ENCODE results near the gene SCMH1.

The SCMH1 gene

DNA sequence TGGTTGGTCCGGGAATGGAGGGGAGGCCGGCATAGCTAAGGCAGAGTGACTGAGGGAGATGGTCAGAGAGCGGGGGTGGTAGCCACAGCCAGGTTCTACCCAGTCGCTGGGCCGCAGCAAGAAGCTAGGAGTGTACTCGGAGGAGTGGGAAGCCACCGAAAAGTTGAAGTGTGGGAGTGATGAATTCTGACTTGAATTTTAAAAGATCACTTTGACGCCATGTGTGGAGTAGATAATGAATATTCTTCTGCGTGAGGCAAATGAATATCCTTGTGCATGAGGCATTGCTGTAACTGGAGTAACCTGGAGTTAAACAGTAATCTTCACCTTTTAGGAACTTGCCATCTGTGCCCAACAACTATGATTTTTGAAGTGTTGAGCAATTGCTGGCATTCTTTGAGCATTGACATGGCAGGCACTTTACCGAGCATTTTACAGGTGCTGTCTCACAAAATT is 255.8 kb downstream of the SCMH1 start (continued):
- TF ChIP-seq ZSCAN4 (tag by site-specific recombination; IDR thresholded peaks at IDR 0.05) (no peak), ZFHX2 (tag by site-specific recombination; conservative IDR thresholded peaks at IDR 0.05) (0 out of 2 replicates have a peak, but pooled peaks have one; percentile 19), ZNF585B (tag by site-specific recombination; IDR thresholded peaks at IDR 0.05) (no peak), ZNF274 (IDR thresholded peaks at IDR 0.05; ENCODE audit: low read length) (no peak), ZNF274 (tag by site-specific recombination; IDR thresholded peaks at IDR 0.05; ENCODE audit: borderline replicate concordance) (no peak), EGR2 (tag by site-specific recombination; IDR thresholded peaks at IDR 0.05; ENCODE audit: low read depth) (0 out of 2 replicates have a peak, but pooled peaks have one; percentile 37), KLF10 (tag by site-specific recombination; IDR thresholded peaks at IDR 0.05) (no peak), ZSCAN16 (tag by site-specific recombination; IDR thresholded peaks at IDR 0.05) (no peak)
- TF ChIP-seq, protein P1, sequence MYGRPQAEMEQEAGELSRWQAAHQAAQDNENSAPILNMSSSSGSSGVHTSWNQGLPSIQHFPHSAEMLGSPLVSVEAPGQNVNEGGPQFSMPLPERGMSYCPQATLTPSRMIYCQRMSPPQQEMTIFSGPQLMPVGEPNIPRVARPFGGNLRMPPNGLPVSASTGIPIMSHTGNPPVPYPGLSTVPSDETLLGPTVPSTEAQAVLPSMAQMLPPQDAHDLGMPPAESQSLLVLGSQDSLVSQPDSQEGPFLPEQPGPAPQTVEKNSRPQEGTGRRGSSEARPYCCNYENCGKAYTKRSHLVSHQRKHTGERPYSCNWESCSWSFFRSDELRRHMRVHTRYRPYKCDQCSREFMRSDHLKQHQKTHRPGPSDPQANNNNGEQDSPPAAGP (tag by site-specific recombination; IDR thresholded peaks at IDR 0.05), result no peak

- H3K36me3 ChIP-seq (ENCODE audit: control insufficient read depth in 2 of 2, insufficient read depth in 1 of 2, low read length in 2 of 2), result peaks cover 26 to 94% of the 10 kb centered on the region in 2 experiments
- TF ChIP-seq PRDM2 (tag by site-specific recombination; IDR thresholded peaks at IDR 0.05; ENCODE audit: borderline replicate concordance) (no peak), ZNF664 (tag by site-specific recombination; IDR thresholded peaks at IDR 0.05) (no peak), GLI4 (tag by site-specific recombination; IDR thresholded peaks at IDR 0.05) (no peak), ZNF610 (tag by site-specific recombination; IDR thresholded peaks at IDR 0.05; ENCODE audit: borderline replicate concordance) (no peak), ZNF777 (tag by site-specific recombination; IDR thresholded peaks at IDR 0.05; ENCODE audit: borderline replicate concordance) (no peak), ZNF350 (tag by site-specific recombination; IDR thresholded peaks at IDR 0.05) (no peak), ZNF521 (tag by site-specific recombination; IDR thresholded peaks at IDR 0.05) (no peak), YY2 (tag by site-specific recombination; IDR thresholded peaks at IDR 0.05) (no peak)
- TF ChIP-seq, protein P2, sequence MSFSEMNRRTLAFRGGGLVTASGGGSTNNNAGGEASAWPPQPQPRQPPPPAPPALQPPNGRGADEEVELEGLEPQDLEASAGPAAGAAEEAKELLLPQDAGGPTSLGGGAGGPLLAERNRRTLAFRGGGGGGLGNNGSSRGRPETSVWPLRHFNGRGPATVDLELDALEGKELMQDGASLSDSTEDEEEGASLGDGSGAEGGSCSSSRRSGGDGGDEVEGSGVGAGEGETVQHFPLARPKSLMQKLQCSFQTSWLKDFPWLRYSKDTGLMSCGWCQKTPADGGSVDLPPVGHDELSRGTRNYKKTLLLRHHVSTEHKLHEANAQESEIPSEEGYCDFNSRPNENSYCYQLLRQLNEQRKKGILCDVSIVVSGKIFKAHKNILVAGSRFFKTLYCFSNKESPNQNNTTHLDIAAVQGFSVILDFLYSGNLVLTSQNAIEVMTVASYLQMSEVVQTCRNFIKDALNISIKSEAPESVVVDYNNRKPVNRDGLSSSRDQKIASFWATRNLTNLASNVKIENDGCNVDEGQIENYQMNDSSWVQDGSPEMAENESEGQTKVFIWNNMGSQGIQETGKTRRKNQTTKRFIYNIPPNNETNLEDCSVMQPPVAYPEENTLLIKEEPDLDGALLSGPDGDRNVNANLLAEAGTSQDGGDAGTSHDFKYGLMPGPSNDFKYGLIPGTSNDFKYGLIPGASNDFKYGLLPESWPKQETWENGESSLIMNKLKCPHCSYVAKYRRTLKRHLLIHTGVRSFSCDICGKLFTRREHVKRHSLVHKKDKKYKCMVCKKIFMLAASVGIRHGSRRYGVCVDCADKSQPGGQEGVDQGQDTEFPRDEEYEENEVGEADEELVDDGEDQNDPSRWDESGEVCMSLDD (tag by site-specific recombination; IDR thresholded peaks at IDR 0.05), result no peak
- TF ChIP-seq, protein P3, sequence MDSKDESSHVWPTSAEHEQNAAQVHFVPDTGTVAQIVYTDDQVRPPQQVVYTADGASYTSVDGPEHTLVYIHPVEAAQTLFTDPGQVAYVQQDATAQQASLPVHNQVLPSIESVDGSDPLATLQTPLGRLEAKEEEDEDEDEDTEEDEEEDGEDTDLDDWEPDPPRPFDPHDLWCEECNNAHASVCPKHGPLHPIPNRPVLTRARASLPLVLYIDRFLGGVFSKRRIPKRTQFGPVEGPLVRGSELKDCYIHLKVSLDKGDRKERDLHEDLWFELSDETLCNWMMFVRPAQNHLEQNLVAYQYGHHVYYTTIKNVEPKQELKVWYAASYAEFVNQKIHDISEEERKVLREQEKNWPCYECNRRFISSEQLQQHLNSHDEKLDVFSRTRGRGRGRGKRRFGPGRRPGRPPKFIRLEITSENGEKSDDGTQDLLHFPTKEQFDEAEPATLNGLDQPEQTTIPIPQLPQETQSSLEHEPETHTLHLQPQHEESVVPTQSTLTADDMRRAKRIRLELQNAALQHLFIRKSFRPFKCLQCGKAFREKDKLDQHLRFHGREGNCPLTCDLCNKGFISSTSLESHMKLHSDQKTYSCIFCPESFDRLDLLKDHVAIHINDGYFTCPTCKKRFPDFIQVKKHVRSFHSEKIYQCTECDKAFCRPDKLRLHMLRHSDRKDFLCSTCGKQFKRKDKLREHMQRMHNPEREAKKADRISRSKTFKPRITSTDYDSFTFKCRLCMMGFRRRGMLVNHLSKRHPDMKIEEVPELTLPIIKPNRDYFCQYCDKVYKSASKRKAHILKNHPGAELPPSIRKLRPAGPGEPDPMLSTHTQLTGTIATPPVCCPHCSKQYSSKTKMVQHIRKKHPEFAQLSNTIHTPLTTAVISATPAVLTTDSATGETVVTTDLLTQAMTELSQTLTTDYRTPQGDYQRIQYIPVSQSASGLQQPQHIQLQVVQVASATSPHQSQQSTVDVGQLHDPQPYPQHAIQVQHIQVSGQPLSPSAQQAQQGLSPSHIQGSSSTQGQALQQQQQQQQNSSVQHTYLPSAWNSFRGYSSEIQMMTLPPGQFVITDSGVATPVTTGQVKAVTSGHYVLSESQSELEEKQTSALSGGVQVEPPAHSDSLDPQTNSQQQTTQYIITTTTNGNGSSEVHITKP (tag by site-specific recombination; IDR thresholded peaks at IDR 0.05), result no peak
Measured at GRCh38 chr1:40985875-40986274, 256.2 kb downstream of the SCMH1 start.

More at GRCh38 chr1:40985875-40986274, 256.2 kb downstream of the SCMH1 start:
- H3K9me3 ChIP-seq (ENCODE audit: control insufficient read depth, insufficient read depth, low read depth, low read length), result no peaks in the 10 kb centered on the region
- no peak overlapping the region for H3K27ac ChIP-seq (ENCODE audit: extremely low read depth, low read depth, low read length)
- 0 out of 2 replicates have a peak, but pooled peaks cover 4% of the 10 kb centered on the region for H3K4me1 ChIP-seq (ENCODE audit: control insufficient read depth, insufficient read depth, low read length)
- ChIA-PET CTCF (interaction anchor here (4.0 kb wide), 1 partner anchor 18 kb away, joined by 16 read pairs; no protein-coding TSS in a partner anchor), POLR2A (interaction anchor here (1.4 to 1.7 kb wide), 2 partner anchors 10 to 18 kb away, joined by 4 read pairs; no protein-coding TSS in a partner anchor)
- no peak overlapping the region for H3K4me3 ChIP-seq (ENCODE audit: low read depth, low read length)
